NCI-H69 (cell line): ENCODE data around the gene VEZF1.

Source experiments
- DNase-seq: peaks from one replicate; lab custom pipeline; 2025; lab: John Stamatoyannopoulos, UW

Gene VEZF1

GRCh38 chr17:57987581-57988300, at the start of gene VEZF1:
TSS of gene VEZF1 (minus strand) at chr17:57988254. CDS start at chr17:57988111, 143 bp downstream.
- peak; percentile 98 for DNase-seq

- no peak for DNase-seq
Measured at GRCh38 chr17:58032691-58033415, 44.8 kb upstream of the VEZF1 start.

GRCh38 chr17:58028578-58028977, 40.5 kb upstream of the VEZF1 start:
- DNase-seq = no peak

GRCh38 chr17:58020401-58020800, 32.3 kb upstream of the VEZF1 start:
- DNase-seq = peak; percentile 78

- peak; percentile 76 for DNase-seq
Measured at GRCh38 chr17:58019521-58019920, 31.5 kb upstream of the VEZF1 start.

GRCh38 chr17:58019039-58019438, 31.0 kb upstream of the VEZF1 start:
- peak; percentile 43 for DNase-seq

GRCh38 chr17:58010067-58010799, 22.2 kb upstream of the VEZF1 start:
- DNase-seq = no peak

- peak; percentile 72 for DNase-seq
Measured at GRCh38 chr17:58007781-58008706, 20.0 kb upstream of the VEZF1 start.

- DNase-seq = peak; percentile 100
Measured at GRCh38 chr17:58006924-58007780, 19.1 kb upstream of the VEZF1 start, which contains the start of gene SRSF1. TSS of gene SRSF1 (minus strand) at chr17:58007246. CDS start at chr17:58007137, 109 bp downstream.

- DNase-seq = peak; percentile 91
Measured at GRCh38 chr17:58006560-58006923, 18.5 kb upstream of the VEZF1 start.

- no peak for DNase-seq
Measured at GRCh38 chr17:58005728-58006559, 17.9 kb upstream of the VEZF1 start.

- peak; percentile 39 for DNase-seq
Measured at GRCh38 chr17:58005031-58005727, 17.1 kb upstream of the VEZF1 start.

GRCh38 chr17:58004060-58004459, 16.0 kb upstream of the VEZF1 start:
- DNase-seq = no peak

GRCh38 chr17:58002973-58003372, 14.9 kb upstream of the VEZF1 start:
- DNase-seq = no peak

GRCh38 chr17:58002154-58002948, 14.3 kb upstream of the VEZF1 start:
- no peak for DNase-seq

GRCh38 chr17:58001461-58002124, 13.5 kb upstream of the VEZF1 start:
- no peak for DNase-seq

GRCh38 chr17:57999496-58000017, 11.5 kb upstream of the VEZF1 start:
- DNase-seq = peak; percentile 83
